GM19324 (cell line): ENCODE results near the gene PAX6.

ENCODE experiments used
- ATAC-seq: cut with Tn5 transposase; IDR thresholded peaks from one replicate; pipeline ENCODE4 v1.9.1; 2021; ENCODE audit warnings: mild to moderate bottlenecking, moderate library complexity; ENCODE audit not compliant: unreplicated experiment, low FRiP score

The PAX6 gene

DNA sequence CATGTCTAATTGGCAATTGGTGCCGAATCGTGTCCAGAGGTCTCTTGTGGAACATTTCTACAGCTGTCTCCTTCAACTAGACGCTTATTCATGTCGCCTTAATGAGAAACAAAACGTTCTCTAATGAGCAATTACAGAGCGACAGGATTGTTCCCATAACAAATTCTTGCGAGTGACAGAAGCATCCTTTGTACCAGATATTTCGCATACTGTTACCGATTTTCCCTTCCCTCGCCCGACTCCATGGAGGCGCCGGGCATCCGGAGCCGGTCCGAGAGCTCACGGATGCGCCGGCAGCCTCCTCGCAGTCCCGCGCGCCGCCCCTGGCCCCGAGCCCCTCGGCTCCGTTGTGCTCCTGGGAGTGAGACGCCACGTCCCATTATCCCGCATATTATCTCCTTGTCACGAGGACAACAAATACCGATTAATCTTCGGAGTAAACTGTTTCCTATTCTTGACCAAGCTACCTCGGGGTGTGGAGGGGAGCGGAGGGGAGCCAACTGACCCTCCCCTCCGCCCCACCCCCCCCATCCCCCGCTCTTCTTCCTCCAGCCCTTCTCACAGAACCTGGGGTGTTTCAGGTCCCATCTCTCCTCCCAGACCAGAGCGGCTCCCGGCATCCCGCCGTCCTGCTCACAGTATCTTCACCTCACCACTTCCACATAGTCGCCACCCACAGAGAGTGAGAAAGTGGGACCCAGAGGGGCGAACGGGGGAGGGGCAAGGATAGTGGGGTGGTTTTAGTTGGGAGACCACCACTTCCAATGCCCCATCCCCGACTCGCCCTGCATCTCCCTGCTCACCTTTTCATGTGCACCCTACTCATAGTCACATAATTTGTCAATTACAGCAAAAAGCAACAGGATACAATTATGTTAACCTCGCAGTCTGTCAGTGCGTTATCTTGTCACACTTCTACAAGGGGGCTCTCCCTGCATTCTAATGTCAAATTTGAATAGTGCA is 11.4 kb downstream of the PAX6 start:
- no peak for ATAC-seq

DNA sequence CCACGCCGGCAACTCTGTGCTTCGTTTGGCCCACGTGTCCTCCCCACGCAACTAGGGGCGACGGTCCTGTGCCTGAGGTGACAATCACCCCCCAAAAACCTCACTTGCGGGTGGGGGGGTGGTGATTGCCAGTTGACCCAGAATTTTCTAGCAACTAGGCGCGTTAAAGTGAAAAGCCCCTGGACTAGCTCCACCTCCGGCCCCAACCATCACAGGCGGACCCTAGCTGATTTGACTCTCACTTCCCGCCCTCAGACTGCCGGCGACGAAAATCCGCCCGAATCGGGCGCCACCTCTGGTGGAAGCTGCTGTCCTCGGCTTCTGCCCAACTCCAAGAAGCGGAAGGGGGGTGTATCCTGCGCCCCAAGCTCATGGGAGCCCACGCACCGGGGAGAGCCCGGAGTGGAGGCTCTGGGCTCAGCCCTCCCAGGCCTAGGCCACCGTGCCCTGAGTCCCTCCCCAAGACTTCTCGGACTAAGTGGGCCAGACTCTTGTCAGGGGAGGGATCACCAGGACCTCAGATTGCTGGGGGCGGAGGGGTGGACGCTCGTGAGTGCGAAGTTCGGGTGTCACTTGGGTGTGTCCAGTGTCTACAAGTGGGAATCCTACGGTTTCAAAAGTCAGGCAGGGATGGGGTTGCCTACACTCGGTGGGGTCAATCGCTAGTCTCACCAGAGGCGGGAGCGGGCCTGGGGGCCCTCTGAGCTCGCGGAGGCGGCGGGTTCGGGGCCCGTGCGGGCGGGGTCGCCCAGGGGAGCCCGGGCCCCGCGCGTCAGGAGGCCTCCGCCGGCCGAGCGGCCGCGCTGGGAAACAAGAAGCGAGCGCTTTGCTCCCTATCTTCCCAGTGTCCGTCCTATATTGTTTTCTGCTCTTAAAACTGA is 12.3 kb downstream of the PAX6 start:
- no peak for ATAC-seq

DNA sequence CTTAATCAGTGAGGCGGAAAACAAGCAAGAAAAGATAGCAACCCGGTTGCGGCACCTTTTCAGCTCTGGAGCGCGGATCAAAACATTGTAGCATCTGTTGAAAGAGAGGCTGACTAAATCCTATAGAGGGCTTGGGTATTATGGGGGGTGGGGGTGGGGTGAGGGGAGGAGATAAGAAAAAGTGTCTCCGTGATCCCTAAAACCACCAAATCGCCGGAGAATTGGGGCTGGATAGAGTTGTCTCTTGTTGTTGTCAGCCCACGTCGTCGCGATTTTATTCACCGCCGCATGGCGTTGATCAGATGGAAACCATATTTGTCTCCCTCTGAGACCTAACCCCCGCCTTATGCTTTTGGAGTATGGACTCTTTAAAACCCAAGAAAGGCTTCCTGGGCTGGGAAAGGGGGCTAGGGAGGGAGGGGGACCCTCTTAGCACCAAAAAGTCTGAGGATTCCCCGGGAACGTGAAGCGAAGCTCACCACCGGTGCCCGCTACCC is 13.0 kb downstream of the PAX6 start:
- ATAC-seq, result no peak

DNA sequence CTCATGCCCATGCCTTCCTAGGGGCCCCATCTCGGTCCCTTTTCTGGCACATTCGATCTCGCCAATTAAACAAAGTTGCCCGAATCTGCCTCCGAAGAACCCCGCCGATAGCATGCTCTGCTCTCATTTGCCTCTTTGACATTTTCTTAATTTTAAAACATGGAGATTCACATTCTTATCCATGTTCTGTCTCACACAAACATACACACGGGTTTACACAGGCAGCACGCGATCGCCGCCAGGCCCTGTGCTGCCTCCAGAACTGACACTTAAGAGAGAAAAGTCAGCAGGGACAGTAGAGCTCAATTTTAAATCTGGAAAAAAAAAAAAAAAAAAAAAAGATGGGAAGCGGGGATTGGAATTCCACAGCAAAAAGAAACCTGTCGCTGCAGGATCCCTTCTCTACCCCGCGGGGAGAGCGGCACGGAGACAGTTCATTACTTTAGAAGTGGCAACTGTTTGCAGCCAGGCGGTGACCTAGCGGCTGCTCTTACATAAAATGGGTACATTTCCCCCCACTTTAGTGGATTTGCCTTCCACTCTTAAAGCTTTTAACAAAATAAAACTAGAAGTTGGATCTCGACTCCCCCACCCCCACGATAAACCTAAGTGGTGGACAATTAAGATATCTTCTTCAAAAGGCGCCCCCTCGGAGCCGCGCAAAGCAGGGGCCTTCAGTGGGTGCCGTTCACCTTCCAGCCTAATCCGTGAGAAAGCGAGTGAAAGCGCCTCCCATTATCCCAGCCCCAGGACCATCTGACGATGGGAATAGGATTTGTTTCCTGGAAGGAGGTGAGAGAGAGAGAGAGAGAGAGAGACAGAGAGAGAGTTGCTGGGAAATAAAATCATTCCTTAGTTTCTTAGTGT is 13.7 kb downstream of the PAX6 start:
- ATAC-seq, result no peak

DNA sequence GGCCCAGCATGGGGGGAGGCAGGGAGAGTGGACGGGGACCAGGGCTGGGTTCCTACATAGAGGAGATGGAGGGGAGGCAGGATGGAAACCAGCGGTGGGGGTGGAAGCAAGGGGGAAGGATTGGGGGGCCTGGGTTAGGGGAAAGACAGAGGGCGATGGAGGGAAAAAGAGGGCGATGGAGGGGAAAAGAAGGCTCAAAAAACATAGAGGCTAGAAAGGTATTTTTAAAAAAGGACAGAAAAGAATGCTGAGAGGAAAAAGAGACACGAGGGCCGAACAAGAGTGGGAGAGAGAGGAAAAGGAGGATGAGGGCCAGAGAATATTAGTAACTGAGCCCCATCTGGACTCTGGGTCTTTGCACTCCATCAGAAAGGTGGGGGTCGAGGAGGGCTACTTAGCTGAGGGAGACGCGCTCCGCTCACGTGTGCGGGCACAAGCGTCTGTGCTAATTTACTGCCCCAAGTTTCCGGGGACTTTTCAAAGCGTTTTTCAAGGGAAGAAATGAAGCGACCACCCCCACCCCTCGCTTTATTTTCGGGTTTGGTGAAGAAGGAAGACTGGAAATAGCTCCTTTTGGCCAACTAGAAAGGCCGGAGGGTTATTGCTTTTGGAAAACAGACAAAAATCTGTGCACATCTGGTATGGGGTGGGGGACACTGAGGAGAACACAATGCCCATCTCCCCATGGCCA is 14.5 kb downstream of the PAX6 start:
- no peak for ATAC-seq

DNA sequence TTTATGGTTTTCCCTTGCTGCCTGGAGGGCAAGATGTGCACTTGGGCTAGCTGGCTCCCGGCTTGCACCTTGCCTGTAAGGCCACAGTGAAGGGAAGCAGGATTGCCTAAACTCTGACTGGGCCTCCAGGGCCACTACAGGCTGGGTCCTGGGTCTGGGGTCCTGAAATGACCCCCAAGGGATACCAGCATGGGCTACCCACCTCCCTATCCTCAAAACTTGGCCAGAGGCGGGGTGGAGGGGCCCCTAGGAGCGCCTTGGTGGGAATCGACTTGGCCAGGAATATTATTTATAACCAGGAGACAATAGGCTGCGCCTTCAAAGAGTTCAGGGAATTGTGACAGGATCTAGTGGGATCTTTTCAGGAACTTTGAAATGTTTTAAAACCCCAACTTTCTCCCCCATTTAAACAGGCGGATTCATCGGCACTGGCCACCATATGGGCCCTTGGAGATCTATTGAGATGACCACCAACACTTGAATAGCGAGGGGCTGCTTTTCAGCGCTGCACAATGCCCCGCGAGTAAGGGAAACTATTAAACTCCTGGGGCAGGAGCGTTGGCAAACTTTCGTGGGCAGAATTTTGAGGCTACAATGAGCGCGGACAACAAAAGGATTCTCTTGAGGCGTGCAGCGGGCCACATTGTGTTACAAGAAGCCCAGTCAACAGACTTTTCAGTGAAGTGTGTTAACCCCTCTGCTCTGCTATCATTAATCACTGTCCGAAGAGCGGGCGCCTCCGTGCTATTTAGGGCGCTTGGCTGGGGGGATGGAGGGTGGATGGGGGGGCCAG is 15.2 kb downstream of the PAX6 start:
- ATAC-seq, result no peak

DNA sequence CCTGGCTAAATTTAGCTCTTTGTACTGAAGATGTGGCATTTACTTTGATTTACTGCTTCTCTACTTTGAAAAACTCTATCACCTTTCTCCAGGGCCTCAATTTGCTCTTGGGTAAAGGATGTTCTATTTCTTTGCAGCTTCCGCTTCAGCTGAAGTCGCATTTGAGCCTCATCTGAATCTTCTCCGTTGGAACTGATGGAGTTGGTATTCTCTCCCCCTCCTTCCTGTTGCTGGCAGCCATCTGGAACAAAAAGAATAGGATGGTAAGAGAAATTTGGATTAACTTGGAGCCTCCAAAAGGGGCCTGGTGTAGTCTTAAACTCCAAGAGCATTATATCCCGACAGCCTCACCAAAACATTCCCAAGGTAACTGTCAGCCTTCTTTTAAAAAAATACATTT is 16.6 kb downstream of the PAX6 start:
- ATAC-seq, result no peak

DNA sequence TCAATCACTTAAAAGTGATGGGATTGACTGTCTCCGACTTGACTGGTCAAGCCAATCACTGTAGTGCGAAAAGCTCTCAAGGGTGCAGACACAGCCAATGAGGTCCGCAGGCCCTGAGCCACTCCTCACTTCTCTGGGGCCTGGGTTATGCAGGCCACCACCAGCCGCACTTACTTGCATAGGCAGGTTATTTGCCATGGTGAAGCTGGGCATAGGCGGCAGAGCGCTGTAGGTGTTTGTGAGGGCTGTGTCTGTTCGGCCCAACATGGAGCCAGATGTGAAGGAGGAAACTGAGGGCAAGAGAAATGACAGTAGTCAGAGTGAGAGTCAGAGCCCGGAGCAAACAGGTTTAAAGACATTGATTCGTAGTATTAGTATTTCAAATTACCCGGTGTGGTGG is 17.9 kb downstream of the PAX6 start:
- ATAC-seq, result no peak

DNA sequence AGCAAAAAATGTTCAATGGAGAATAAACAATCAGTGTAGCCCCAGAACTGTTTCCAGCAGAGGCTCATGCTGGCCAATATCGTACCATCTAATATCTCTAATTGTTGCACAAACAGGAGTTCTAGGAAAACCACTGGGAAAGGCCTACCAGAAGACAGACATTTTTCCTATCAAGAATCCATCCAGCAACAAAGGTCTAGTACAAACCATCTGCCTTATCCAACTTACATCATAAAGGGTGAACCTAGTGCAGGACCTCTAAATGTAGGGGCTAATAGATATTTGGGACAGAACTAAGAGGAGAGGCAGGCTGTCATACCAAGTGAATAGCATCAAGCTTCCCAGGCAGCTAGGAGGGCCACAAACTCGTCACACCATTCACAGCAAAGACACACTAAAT is 18.7 kb downstream of the PAX6 start:
- ATAC-seq, result no peak

DNA sequence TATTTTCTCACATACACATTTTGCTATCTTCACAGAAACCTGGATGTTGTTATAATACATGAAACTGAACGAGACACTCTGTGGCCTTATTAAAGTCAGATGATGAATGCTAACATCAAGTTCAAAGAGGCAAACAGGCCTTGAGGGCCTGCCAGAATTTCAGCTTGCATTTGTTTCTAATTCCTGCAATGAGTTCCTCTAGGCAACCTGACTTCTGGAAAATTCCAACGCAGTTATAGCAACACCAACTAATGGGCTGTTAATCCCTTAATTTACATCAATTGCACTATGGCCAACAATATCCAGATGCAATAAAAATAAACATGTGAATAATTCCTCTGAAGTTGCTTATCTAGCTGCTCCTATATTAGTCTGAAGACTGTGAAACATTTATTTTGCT is 19.1 kb downstream of the PAX6 start:
- ATAC-seq, result no peak

DNA sequence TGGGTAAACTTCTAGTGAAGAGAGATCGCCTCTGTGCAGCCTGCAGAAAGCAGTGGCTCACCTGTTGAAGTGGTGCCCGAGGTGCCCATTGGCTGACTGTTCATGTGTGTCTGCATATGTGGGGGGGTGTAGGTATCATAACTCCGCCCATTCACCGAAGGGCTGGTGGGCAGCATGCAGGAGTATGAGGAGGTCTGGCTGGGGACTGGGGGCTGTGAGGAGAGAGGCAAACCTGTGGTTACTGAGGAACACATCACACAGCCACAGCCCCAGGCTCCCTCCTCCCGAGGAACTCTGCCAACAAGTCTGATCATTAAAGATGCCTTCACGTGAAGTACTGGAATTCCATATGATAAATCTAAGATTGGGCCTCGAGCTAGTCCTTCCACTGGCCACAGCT is 20.5 kb downstream of the PAX6 start:
- ATAC-seq, result no peak

DNA sequence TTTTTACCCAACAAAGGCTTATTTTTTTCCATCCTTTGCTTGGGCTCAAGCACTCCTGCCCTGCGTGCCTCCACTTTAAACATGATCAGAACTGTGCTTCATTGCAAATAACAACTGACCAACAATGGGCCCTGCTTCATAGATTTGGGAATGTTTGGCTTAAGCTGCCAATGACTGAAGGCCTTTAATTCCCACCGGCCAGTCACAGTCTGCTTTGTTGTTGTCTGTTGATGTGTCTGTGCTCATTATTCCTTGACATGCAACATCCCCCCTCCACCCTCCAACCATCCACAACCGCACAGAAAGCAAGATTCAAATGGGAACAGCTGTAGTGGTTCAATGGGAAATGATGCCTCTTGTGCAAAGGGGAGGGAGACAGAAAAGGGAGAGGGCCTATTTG is 23.0 kb downstream of the PAX6 start:
- no peak for ATAC-seq

DNA sequence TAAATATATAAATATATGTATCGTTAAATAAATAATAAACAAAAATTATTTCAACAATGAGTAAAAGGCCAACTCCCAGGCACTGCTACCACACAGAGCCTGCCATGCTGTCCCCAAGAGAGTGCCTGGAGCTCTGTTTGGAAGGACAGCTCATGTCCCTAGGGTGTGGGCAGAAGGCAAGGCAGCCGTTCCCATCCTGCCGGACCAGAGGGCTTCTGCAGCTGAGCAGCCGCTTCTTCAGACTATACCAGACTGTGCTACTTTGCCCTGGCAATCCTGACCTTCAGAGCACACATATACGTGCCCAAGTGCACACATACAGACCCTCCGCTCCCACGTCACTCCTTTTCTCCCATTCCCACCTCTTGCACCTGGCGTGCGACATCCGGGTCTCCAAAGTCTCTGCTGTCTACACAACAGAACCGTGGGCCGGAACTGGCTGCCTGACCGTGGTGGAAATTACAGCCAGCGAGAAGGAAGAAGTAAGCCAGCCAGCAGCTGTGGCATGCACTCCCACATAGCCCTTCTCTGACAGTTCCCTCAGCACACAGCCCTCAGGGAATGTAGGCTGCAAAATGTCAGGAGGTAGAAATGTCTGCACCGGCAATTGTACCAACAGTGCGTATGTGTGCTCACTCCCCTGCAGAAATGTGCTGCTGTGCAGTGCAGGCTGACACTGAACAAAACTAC is 24.0 kb downstream of the PAX6 start:
- ATAC-seq, result no peak

DNA sequence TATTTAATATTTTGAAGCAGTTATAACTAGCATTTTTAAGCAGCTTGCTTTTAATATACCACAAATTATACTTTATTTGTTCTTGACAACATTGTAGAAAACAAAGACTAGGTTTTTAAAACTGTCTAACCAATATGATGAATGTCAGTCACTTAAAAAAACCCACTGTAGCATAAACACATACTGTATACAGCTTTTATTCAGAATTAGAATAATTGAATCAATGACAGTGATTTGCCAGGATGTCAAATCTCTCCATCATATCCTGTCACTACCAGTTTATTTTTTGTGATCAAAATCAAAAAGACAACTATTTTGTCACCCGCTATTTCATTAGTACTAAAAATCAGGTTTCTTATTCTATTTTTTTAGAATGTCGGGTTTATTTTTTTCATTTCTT is 26.5 kb downstream of the PAX6 start:
- ATAC-seq, result no peak

DNA sequence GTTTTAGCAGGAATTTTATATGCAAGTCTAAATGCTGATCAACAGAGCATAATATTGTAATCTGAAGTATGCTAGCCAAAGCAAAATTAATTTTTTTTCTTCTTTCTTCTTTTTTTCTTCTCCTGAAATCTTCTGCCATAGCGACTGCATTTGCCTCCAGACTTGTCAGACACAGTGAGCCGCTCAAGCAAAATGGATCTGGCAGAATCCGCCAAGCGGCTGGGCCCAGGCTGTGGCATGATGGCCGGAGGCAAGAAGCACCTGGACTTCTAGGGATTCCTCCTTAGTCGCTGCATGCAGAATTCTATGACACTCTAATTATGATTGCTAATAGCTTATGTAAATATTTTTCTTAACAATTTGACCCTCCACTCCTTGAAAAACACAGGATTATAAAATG is 27.9 kb downstream of the PAX6 start:
- no peak for ATAC-seq

DNA sequence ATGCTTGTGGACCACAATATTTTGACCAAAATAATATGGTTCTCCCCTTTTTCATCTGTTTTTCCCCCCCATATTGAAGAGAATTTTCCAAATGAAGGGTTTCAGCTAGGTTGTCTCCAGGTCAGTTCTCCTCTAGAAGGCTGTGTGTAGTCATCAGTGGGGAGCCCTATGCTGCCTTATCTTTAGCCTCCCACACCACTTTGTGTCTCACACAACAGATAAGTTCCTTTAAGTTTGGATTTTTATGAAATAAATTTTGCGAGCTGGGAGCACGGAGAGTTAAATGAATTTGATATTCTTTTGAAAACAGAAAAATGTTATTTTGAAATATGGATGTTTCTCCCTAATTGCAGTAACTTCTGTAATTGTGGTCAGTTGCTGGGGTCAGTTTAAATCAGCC is 28.9 kb downstream of the PAX6 start:
- no peak for ATAC-seq

DNA sequence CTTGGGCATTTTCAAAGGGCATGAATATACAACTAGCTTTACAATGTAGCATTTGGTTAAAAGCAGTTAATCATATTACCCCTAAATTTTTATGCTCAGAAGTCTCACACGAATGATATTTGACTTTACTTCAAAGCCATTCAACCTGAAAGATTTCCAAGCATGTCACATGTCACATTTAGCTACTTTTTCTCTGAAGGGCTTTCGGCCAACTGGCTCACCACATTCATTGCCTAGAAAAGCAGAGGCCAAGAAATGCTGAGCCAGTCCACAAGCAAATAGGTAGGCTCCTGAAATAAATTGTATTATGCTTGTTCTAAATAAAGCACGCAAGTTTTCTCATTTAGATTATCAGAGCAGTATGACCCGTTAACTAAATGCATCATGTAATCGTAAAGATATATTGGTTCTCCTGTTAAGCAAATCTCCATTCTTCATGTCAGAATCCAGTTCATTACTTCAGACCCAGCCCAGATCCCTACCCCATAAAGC is 30.6 kb downstream of the PAX6 start:
- ATAC-seq, result no peak

DNA sequence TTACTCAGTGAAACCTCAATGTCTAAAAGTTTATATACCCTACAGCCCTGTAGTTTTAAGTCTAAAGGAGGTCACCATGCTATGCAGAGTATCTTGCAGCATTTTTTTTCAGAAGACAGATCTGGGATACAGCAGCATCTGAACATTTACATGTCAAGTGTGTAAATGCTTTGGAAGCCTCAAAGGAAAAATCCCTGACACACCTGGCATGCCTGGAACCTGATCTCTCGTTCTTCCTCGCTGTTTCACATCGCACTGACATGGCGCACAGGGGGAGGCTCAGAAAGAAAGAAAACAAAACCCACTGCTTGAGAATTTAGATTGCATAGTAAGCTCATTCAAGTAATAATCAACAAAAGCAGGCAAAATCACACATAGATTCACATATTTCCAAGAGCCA is 31.0 kb downstream of the PAX6 start:
- ATAC-seq, result no peak
